ENCODE measurements around the gene TFCP2. TPM values are rescaled to one million over a fixed set of nuclear protein-coding genes. Genes with fewer than 3 reads are reported as not detected.

The TFCP2 gene
- total RNA-seq, 2 experiments from 2014 or later, result 27.4 to 27.9 TPM

GRCh38 chr12:51217968-51218606 lies 45.2 kb upstream of the TFCP2 start, which contains the start of gene POU6F1:
Gene POU6F1 (minus strand): TSS chr12:51218062. CDS start chr12:51206836, 11,226 bp downstream.
- POLR2A ChIA-PET, result interaction anchor here (0.5 to 2.4 kb wide), 17 partner anchors 9 to 1453 kb away, joined by 3 to 24 read pairs (median 3); partner anchors contain the start of genes DAZAP2, LETMD1 and TFCP2
- CTCF ChIA-PET, result interaction anchor here (0.6 to 1.9 kb wide), 11 partner anchors 10 to 197 kb away, joined by 3 to 9 read pairs (median 4); partner anchors contain the start of gene DAZAP2
- H3K36me3 Mint-ChIP-seq (ENCODE audit: low read depth), result peaks cover 1% of the 10 kb centered on the region

GRCh38 chr12:51217133-51217967 lies 44.4 kb upstream of the TFCP2 start:
- Mint-ChIP-seq H3K27ac (peak overlapping the region; percentile 90), H3K4me3 (peak overlapping the region; percentile 84), H3K9me3 (no peaks in the 10 kb centered on the region), H3K36me3 (ENCODE audit: low read depth) (peaks cover 1% of the 10 kb centered on the region), H3K4me1 (ENCODE audit: low read depth) (peaks cover 15% of the 10 kb centered on the region), H3K27me3 (no peaks in the 10 kb centered on the region)
- TF ChIP-seq, protein P1, sequence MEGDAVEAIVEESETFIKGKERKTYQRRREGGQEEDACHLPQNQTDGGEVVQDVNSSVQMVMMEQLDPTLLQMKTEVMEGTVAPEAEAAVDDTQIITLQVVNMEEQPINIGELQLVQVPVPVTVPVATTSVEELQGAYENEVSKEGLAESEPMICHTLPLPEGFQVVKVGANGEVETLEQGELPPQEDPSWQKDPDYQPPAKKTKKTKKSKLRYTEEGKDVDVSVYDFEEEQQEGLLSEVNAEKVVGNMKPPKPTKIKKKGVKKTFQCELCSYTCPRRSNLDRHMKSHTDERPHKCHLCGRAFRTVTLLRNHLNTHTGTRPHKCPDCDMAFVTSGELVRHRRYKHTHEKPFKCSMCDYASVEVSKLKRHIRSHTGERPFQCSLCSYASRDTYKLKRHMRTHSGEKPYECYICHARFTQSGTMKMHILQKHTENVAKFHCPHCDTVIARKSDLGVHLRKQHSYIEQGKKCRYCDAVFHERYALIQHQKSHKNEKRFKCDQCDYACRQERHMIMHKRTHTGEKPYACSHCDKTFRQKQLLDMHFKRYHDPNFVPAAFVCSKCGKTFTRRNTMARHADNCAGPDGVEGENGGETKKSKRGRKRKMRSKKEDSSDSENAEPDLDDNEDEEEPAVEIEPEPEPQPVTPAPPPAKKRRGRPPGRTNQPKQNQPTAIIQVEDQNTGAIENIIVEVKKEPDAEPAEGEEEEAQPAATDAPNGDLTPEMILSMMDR (IDR thresholded peaks at IDR 0.05), result no peak
- ChIA-PET CTCF (interaction anchor here (0.8 to 1.9 kb wide), 10 partner anchors 18 to 196 kb away, joined by 3 to 9 read pairs (median 3); partner anchors contain the start of gene DAZAP2), POLR2A (interaction anchor here (0.5 to 2.4 kb wide), 14 partner anchors 9 to 989 kb away, joined by 3 to 24 read pairs (median 4); partner anchors contain the start of genes DAZAP2, LETMD1 and TFCP2)
- intact Hi-C loops (cut with micrococcal nuclease), result no loop called here
- ATAC-seq, result peak; percentile 43
- peak; percentile 57 for DNase-seq

More at GRCh38 chr12:51217968-51218606, 45.2 kb upstream of the TFCP2 start, which contains the start of gene POU6F1:
- peak; percentile 66 for DNase-seq
- TF ChIP-seq, protein P1 (IDR thresholded peaks at IDR 0.05), result peak; percentile 80
- H3K9me3 Mint-ChIP-seq, result no peaks in the 10 kb centered on the region
- H3K27me3 Mint-ChIP-seq, result no peaks in the 10 kb centered on the region
- peak; percentile 82 for ATAC-seq
- peak within 1 kb of the TSS; percentile 84 for H3K4me3 Mint-ChIP-seq
- H3K4me1 Mint-ChIP-seq (ENCODE audit: low read depth), result peaks cover 15% of the 10 kb centered on the region
- intact Hi-C loops (cut with micrococcal nuclease), result no loop called here
- peak within 1 kb of the TSS; percentile 90 for H3K27ac Mint-ChIP-seq

DNA sequence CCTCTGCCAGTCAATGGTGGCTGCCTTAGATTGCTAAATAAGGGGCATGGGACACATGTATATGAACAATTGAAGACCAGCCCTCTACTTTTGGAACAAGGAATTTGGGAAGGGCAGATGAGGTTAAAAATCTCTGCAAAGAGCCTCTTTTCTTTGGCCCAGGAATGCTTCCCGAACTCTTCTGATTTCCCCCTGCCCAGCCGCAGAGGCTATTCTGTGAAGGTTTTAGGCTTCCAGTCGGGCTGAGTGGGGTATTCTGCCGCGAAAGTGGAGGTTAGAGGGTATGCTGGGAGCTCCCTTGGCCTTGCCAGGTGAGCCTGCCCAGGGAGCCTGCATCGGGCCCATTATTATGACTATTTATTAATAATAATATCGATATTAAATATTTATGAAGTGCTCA lies 43.7 kb upstream of the TFCP2 start:
- Mint-ChIP-seq H3K4me3 (peak overlapping the region; percentile 48), H3K27me3 (no peaks in the 10 kb centered on the region), H3K36me3 (ENCODE audit: low read depth) (peaks cover 1% of the 10 kb centered on the region), H3K4me1 (ENCODE audit: low read depth) (peaks cover 15% of the 10 kb centered on the region), H3K9me3 (no peaks in the 10 kb centered on the region), H3K27ac (peak overlapping the region; percentile 12)
- ChIA-PET POLR2A (interaction anchor here (0.8 kb wide), 1 partner anchor 168 kb away, joined by 4 read pairs; no protein-coding TSS in a partner anchor), CTCF (interaction anchor here (1.0 to 1.5 kb wide), 4 partner anchors 17 to 42 kb away, joined by 3 to 4 read pairs (median 3); partner anchors contain the start of gene DAZAP2)
- intact Hi-C loops (cut with micrococcal nuclease), result no loop called here
- ATAC-seq (no peak), DNase-seq (no peak)
- TF ChIP-seq, protein P1 (IDR thresholded peaks at IDR 0.05), result no peak

GRCh38 chr12:51214895-51215294 lies 42.0 kb upstream of the TFCP2 start:
- Mint-ChIP-seq H3K4me3 (no peak overlapping the region), H3K27ac (no peak overlapping the region), H3K27me3 (no peaks in the 10 kb centered on the region), H3K4me1 (ENCODE audit: low read depth) (peaks cover 15% of the 10 kb centered on the region), H3K9me3 (no peaks in the 10 kb centered on the region), H3K36me3 (ENCODE audit: low read depth) (peaks cover 1% of the 10 kb centered on the region)
- TF ChIP-seq, protein P1 (IDR thresholded peaks at IDR 0.05), result no peak
- ATAC-seq (no peak), DNase-seq (no peak)
- intact Hi-C loops (cut with micrococcal nuclease), result no loop called here
- POLR2A ChIA-PET, result no interaction called here
- CTCF ChIA-PET, result no interaction called here

Data from activated CD8-positive, alpha-beta T cell treated with anti-CD3 and anti-CD28 coated beads for 36 hours (primary cell).